IPS-NIHi7 (cell line): ENCODE results near the gene MLH3.

Source experiments
- DNase-seq: peaks from one replicate; pipeline ENCODE4 v3.0.0; 2012; ENCODE audit warnings: mixed read lengths; ENCODE audit errors: extremely low spot score

MLH3 gene

DNA sequence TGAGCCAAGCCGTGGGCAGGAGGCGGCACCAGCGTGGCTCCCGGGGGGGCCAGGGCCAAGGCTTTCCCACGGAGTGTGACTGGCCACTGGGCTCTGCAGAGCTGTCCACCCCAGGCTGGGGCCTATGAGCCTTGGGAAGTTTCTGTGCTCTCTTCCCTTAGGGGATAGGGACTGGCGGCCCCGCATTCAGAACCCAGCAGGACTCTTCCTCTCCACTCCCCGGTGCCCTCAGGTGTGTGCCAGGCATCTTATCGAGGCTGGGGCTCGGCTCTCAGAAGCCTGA, 66.3 kb downstream of the MLH3 start:
- no peak for DNase-seq

DNA sequence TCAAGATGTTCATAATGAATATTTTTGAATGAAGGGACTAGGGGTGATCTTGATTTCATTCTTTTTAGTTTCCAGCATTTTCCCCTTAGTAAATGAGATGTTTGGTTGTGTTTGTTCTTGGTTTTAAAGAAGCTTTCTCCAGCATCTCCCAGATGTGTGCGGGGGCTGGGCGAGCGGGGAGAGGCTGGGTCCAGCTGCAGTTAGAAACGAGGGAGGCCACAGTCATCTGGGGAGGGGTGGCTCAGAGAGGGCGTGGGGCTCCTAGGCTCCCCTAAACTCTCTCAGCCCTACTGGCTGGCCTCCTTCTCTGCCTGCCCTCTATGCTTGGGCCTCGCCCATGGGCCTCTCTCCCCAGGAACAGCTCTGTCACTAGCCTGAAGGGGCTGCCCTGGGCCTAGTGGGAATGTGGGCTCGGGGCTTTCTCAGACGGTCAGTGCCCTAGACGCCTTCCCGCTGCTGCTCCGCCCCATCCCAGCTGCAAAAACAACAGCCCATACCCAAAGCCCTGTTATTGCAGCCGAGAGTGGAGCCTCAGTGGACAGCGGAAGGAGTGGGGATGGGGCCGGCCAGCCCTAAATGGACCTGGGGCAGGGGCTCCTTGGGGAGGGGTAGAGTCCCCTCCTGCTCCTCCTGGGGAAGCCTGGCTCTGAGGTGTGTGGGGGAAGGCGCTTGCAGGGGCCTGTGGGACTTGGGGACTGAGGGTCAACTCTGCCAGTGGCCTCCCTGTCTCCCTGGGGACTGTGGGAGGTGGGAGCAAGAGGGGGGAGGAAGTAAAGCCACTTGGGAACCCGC, 66.8 kb downstream of the MLH3 start:
- no peak for DNase-seq

DNA sequence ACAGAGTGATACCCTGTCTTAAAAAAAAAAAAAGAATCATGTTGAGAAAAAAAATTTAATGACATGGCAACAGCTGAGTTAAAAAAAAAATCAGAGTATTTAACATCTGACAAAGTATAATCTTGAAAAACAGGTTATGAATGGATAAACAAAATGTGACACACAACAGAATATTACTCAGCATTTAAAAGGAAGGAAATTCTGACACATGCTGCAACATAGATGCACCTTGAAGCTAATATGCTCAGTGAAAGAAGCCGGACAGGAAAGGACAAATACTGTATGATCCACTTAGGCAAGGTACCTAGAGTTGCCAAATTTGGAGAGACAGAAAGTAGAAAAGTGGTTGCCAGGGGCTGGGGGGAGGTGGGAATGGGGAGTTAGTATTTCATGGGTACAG, 67.9 kb downstream of the MLH3 start:
- DNase-seq = no peak

DNA sequence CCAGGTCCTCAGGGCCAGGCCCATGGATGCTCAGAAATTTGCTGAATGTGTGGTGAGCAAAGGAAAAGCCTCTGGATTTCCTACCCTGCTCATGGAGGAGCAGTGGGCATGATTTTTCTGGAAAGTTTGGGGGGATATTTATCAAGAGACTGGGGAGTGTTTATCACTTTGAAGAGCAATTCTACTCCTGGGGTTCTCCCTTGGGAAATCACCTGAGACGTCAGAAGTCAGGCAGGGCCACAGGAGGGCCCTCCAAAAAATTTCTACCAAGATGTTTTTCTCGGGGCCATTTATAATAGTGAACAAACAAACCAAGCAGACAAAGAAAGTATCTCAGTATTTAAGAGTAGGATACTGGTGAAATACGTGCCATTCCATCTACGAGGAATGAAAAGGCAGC, 68.6 kb downstream of the MLH3 start:
- DNase-seq = no peak

DNA sequence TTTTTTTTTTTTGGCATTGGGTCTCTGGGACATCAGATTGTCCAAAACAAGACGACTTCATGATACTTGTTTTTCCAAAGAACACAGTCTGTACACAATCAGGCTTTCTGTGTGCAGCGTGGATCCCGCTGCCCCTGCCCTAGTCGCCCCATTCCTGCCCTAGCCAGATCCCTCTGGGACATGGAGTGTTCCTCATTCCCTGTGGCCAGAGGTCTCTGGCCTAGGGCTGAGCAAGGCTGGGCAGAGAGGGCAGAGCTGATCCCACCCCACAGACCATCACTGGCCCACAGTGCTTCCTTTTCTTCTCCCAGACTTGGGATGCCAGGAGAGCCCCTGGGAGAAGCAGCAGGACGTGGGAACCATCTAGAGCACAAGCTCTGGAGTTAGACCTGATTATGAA, 69.4 kb downstream of the MLH3 start:
- DNase-seq = no peak

DNA sequence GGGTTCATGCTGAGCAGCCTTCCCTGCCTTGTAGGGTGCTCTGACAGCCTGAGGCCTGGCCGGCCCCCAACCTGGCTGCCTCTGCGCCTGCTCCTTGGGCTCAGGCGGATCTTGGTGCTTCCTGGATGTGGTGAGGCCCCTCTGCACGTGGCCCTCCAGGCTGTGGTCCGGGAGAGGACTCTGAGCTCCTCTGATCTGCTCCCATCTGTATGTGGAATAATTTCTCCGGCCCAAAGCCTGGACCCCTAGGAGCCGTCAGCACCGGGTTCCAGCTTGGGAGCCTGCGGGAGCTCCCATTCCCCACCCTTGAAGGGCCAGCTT, 69.8 kb downstream of the MLH3 start:
- DNase-seq = no peak

DNA sequence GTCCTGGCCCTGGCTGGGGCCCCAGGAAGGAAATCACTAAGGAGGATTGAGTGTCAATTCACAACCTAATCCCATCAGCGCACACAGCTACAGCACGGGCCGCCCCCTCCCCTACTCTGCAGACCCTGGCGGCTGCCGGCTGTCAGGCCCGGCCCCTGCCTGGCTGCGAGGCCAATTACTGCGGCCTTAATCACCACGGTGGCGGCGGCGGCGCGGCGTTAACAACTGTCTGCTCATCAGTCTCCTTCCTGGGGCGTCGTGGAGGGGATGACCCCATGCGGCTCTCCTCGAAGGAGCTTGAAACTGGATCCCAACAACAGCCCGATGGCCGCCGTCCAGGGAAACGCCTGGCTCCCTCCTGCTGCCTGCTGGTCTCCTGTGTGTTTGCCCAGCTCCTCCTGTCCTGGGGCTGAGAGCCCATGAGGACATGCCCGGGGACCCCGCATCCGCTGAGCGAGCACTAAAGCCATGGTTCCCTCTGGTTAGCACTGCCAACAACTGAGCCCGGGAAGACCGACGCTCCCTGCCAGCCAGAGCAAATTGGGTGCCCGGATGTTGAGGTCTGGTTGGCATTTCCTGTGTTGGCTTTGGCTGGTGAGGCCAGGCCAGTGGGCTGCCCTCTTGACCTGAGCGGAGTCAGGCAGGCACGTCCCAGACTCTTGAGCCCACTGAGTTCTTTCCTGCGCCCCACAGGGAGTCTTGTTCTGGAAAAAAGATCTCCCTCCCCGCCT, 70.4 kb downstream of the MLH3 start:
- DNase-seq = peak; percentile 72

DNA sequence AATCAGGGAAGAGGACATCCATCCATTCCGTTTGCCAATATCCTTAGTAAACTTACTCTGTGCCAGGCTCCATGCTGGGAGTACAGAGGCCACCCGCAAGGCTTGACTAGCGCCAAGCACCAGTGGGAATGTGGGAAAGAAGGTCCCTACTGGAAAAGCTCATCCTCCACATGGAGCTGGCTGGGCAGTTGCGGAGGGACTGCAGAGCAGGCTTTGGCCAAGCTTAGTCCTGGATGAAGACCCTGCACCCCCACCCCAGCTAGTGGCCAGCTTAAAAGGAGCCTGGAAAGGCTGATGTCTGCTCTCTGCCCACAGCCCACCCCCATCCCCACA, 70.9 kb downstream of the MLH3 start:
- no peak for DNase-seq

DNA sequence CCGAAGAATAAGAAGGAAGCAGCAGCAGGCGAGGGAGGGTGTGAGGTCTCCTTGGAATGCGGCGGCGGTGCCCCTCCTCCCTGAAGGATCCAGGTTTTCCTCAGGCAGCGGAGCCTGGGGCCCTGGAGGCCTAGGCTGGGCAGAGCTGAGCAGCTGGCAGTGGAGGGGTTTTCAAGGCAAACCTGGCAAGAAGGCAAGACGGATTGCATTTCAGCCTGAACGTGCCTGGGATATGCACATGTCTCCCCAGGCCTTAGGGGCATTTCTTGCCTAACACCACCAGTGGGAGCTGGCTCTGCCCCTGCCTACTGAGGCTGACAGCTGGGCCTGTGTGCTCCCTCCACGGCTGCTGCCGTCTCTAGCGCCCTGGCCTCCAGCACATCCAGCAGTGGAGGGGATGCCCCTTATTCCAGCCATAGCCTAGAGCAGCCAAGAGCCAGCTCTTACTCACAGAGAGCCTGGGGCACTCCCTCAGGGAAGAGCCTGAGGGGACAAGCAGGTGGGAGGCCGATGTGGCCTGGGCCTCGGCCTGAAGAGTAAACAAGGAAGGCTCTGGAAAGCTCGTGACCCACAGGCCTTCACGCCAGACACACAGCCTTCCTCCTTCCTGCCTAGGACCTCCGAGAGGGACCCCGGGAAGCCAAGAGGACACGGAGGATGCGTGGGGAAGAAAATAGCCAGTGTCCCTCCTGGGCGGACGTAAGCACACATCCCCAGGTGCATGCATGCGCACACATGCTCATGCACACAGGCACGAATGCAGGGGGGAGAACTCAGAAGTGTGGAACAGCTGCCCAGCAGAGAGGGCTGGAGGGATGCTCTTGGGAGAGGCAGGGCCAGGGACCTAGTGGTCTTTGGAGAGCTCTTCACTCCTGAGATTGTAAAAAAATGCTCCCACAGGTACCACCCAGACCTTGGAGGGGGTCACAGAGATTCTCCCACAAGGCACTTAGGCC, 71.5 kb downstream of the MLH3 start:
- peak; percentile 61 for DNase-seq

DNA sequence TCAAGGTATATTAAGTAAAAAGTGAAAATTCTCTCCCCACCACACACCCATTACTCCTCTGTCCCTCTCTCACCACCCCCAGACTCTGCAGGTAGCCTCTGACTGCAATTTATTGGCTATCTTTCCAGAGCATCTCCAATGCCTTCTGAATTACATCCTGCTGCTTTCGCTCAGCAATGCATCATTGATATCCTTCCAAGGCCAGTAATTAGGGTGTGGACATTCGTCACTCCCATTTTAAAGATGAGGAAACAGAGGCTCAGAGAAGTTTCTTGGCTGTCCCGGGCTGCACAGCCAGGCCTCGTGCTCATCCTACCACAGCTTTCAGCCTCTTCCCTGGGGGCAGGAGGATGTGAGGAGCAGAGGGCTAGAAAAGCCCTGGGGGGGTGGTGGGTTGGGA, 72.2 kb downstream of the MLH3 start:
- DNase-seq = no peak

DNA sequence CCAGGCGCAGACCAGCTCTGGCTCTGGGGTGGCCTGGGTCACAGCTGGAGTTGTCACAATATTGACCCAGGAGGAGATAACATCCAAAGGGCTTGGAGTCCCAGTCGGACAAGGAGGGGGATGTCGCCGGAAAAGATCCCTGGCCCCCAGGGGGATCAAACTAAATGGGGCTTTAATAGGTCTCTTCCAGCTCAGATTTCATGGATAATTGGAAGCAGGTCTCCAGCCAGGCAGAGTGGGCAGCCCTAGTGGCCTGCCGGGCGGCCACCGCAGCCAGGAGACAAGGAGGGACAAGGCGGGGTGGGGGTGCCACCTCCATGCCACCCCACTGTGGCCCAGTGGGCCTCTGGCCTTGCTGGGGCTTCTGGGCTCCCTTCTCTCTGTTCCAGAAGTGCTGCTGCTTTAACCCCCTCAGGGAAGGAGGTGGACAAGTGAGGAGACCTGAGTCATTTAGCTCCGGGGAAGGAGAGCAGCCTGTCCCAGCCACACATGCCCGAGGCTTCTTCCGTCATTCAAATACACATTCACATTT, 72.8 kb downstream of the MLH3 start:
- no peak for DNase-seq

DNA sequence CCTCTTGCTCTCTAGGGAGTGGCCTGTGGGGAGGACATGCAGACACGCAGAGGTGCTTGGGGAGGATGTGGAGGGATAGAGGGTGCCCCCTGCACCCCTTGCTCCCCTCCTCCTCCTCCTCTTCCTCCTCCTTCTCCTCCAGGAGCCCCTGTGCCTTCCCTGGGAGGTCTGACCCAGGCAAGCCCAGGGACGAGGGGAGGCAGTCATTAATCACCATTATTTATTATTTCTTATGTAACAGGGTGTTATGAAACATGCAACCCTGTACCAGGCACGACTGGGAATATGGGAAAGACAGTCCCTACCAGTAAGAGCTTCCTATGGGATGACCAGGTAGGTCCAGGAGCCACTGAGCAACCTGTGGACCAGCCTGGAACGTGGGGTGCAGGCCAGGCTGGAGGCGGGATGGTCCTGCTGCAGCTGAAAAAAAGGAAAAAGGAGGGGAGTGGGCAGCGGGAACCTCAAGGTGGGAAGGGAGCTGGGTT, 73.3 kb downstream of the MLH3 start:
- DNase-seq = no peak

DNA sequence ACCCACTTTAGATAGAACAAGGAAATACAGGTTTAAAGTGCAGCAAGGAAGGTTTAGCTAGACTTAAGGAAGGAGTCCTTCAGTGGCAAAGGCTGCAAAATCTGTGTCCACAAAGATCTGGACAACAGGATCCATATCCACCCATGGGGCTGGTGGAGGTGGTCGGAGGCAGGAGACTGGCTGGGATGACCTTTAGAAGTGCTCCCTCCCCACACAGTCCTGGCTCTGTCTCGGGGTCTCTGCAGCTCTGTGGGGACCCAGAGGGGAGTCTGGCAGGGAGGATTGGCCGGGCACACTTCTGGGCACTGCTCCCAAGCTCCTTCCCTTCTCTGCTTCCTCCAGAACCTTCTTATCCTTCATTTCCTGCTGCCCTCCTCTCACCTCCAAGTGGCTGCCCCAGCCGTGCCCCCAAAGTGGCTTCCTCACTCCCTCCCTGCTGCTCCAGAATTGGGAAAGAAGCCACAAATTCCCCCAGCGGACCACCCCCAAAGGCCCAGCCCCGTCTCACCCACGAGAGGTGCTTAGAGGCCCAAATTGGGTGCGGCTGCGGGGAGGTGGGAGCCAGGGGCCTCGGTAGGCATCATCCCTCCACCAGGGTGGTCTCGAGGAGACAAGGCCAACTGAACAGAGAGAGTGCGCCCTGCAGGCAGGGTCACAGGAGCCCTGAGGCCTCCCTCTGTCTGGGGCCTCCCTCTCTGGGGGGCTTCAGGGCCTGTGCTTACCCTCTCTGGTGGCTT, 73.9 kb downstream of the MLH3 start:
- peak; percentile 0 for DNase-seq

DNA sequence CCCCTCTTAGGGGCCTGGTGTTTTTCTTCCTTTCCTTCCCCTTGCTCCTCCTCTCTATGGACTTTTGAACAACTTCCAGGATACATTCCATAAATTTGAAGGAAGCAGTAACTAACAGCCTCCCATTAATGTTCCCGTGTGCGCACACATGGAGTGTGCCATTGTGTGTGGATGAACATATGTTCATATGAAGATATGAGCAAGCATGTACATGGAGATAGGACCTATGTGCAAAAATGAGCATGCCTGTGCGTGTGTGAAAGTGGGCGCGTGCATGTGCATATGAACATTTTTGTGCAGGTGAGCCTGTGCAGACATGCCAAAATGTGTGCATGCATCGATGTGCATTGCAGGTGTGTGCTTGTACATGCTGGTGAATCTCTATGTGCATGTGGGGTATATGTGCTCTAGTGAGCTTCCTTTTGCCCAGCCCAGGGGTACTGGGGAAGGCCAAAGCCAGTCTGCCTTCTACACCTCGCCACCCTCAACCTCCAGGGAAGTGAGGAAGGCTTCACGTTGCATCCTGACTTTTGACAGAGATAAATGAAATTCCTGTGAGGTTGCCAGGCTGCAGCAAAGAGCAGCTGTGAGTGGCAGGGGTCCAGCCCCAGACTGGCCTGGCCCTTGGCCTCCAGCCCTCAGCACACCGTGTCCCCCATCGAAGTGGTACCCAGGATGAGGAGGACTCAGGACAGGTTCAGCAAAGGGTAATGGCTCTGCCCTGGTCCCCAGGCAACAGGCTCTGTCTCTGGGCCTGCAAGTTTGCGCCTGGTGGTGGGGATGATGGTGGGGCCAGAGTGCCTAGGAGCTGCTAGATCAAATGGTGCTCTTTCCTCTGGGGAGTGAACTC, 74.8 kb downstream of the MLH3 start:
- peak; percentile 4 for DNase-seq

DNA sequence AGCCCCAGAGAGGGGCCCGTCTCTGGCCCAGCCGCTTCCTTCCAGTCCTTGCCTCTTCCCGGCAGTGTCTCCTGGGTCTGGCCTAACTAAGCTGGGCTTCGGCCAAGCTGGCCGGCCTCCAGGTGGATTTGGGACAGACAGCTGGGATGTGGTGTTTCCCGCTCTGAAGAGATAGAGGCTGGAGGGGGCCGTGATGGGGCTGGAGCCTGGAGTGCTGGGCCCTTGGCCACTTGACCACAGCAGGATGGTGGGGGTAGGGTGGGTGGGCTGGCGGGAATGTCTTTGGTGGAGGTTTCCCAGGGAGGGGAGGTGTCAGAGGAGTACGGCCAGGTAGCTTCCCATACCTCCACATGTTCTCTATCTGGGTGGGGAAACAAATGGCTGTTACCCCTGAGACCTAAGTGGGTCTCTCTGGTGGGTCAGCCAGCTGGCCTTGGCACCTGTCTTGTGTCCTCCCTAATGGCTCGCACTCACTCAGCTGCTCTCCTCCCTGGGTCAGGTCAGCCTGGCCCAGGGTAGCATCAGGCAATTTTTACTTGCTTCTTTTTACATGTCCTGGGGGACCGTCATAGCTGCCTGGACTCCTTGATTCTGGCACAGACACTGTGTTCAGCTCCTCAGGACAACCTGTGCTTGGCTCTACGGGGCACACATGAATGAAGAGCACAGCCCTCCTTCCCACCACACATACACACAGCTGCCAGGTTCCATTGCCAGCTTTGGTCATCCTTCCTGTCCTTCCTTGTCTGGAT, 76.0 kb downstream of the MLH3 start:
- DNase-seq = peak; percentile 5

DNA sequence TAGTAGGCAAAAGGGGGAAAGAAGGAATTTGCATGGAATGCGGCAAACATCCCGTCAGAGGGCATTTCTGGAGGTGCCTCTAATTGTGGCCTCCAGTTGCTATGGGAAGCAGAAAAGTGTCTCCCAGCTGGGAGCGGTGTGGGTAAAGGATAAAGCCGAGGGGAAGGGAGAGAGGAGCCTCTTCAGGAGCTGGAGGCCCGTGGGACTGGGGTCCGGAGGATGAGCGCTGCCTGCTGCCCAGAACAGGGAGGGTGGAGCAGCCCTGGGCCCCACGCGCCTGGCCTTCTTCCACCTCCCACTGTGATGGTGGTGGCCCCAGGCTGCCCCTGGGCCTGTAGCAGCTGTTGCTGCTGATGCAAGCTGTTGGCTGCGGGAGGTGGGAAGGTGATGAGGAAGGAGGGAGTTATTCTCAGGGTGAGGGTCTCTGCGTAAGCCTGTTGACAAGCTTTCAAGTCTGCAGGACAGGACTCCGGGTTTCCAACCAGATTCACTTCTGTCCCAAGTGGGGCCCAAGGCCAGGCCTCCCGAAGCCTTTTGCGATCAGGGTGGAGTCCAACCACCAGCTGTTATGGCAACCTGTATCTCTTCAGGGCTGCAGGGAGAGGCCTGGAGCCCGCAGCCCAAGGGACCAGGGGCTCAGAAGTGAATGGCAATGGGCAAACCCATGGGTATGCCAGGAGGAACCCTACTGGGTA, 76.8 kb downstream of the MLH3 start:
- DNase-seq = no peak

DNA sequence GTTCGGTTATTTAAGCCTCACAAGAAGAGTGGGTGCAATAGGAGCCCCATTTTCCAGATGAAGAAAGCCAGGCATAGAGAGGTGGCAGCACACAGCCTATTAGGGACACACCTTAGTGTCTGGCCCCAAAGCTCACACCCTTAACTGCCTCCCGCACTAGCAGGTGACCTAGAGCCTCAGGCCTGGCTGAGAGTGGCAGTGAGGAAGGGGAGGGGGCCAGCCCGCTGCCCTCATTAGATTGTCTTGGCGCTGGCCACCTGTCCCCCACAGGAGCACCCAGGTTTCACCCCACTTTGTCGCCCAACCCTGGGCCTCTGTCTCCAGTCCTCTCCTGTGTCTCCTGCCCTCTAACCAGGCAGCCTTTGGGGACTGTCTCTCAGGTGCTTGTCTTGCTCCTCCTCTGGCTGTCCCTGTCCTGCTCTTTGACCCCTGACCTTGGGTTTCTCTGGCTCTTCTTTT, 77.3 kb downstream of the MLH3 start:
- DNase-seq = no peak

DNA sequence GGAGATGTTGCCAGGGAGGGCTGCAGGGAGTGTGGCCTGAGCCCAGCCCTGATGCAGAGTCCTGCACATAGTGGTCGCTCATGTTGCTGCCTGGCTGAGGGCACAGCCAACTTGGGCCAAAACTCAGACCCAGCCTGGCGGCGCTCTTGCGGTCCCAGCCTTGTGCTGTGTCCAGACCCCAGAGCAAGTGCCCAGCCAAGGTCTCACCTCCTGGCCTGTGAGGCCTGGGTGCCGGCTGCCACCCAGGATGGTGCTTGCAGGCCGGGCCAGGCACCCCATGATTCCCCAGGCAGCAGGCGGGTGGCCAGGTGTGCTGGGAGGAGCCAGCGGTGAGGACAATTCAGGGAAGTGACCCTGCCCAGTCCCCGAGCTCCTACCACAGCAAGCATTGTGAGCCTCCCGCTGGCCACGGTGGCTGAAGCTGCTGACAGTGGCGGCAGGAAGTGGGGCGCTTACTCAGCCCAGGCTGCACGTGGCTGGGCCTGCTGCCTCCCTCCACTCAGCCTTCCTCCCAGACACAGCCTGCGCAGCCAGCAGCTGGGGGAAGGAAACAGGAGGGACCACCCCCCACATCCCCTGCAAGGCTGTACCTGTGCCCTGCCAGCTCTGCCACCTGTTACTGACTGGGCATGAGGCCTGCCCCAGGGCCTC, 78.1 kb downstream of the MLH3 start:
- no peak for DNase-seq

DNA sequence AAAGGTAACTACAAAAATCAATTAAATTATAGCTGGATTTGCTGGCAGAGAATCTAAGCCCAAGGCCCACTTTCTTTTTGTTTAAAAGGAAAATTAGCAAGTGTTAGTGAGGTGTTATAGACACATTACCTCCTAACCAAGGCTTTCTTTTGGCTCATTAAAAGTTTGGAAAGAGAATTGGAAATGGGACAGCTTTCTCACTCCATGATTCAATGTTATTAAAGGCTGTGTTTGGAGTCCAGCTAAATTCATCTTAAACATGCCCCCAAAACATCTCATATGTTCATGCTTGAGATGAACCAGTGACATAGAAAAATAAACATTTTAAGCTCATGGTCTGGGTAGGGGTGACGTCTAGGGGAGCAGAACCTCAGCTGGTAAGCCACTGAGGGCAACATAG, 82.5 kb downstream of the MLH3 start:
- DNase-seq = no peak
